ENCODE measurements around the gene GALK1.

Gene GALK1

DNA sequence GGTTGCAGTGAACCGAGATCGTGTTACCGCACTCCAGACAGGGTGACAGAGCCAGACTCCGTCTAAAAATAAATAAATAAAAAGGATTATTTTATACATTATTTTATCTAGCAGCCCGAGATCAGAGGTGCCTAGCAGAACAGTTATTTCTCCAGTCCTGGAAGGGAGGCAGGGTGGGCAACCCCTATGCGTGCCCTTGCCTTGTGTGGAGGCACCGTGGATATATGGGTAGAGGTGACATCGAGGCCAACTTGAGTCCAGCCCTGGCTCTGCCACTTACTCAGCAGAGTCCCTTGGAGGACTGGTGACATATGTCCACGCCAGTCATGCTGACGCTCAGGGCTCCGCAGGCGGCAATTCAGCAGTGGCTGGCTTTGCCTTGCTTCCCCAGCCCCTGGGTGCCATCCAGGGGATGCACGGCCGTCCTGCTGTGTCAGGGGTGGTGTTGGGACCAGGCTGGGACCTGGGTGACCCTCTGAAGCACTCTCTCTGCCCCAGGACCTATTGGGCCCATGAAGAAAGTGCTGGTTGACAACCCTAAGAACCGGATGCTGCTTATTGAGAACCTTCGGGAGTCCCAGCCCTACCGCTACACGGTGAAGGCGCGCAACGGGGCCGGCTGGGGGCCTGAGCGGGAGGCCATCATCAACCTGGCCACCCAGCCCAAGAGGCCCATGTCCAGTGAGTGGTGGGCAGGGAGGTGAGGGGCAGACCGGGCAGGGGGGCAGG lies 13.2 kb downstream of the GALK1 start:
- TF ChIP-seq, protein P1, sequence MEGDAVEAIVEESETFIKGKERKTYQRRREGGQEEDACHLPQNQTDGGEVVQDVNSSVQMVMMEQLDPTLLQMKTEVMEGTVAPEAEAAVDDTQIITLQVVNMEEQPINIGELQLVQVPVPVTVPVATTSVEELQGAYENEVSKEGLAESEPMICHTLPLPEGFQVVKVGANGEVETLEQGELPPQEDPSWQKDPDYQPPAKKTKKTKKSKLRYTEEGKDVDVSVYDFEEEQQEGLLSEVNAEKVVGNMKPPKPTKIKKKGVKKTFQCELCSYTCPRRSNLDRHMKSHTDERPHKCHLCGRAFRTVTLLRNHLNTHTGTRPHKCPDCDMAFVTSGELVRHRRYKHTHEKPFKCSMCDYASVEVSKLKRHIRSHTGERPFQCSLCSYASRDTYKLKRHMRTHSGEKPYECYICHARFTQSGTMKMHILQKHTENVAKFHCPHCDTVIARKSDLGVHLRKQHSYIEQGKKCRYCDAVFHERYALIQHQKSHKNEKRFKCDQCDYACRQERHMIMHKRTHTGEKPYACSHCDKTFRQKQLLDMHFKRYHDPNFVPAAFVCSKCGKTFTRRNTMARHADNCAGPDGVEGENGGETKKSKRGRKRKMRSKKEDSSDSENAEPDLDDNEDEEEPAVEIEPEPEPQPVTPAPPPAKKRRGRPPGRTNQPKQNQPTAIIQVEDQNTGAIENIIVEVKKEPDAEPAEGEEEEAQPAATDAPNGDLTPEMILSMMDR (IDR thresholded peaks at IDR 0.05; ENCODE audit: low read length): no peak
- no peak for TF ChIP-seq EZH2 (optimal IDR thresholded peaks at IDR 0.05; ENCODE audit: low read depth, low read length)
- no peak for TF ChIP-seq EZH2phosphoT487 (IDR thresholded peaks at IDR 0.05; ENCODE audit: low read length)
- Histone ChIP-seq H2AFZ (ENCODE audit: low read length) (no peak overlapping the region), H3K79me2 (ENCODE audit: low read length) (no peaks in the 10 kb centered on the region), H3K4me1 (ENCODE audit: low read length) (peaks cover 6% of the 10 kb centered on the region), H4K20me1 (ENCODE audit: insufficient read depth, low read length) (no peaks in the 10 kb centered on the region), H3K4me3 (ENCODE audit: low read length) (no peak overlapping the region), H3K27ac (ENCODE audit: low read length) (no peak overlapping the region), H3K9ac (ENCODE audit: low read length) (no peak overlapping the region), H3F3A (ENCODE audit: insufficient read depth, low read length) (no peaks in the 10 kb centered on the region), H3K27me3 (replicated peaks; ENCODE audit: insufficient read depth, low read length) (no peaks in the 10 kb centered on the region), H3K9me3 (replicated peaks; ENCODE audit: insufficient read depth, low read length) (no peaks in the 10 kb centered on the region), H3K4me2 (ENCODE audit: low read depth, low read length) (no peak overlapping the region), H3K9me2 (replicated peaks; ENCODE audit: insufficient read depth, low read length) (no peaks in the 10 kb centered on the region), H3K36me3 (replicated peaks; ENCODE audit: insufficient read depth, low read length) (no peaks in the 10 kb centered on the region)
- no peak for DNase-seq

DNA sequence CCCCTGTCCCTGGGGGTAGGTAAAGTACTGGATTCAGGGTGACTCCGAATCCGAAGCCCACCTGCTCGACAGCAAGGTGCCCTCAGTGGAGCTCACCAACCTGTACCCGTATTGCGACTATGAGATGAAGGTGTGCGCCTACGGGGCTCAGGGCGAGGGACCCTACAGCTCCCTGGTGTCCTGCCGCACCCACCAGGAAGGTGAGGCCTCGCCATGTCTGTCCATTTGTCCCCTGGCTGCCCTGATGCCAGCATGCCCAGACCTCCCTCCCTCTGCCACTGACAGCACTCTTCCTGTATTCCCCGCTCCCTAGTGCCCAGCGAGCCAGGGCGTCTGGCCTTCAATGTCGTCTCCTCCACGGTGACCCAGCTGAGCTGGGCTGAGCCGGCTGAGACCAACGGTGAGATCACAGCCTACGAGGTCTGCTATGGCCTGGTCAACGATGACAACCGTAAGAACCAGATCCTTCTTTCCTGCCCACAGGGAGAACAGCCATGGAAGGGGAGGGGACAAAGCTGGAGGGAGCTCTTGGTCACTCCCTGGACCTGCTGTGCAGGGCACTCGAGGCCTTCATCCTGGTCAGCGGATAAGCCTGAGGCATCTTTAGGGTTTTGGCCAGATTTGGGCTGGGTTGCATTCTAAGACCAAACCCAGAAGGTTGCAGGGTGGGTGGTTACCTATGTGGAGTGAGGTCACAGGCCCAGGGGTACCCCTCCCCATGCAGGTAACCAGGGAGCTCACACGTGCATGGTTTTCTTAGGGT lies 14.2 kb downstream of the GALK1 start:
- Histone ChIP-seq H3F3A (ENCODE audit: insufficient read depth, low read length) (no peaks in the 10 kb centered on the region), H3K9me2 (replicated peaks; ENCODE audit: insufficient read depth, low read length) (no peaks in the 10 kb centered on the region), H3K4me3 (ENCODE audit: low read length) (no peak overlapping the region), H3K79me2 (ENCODE audit: low read length) (no peaks in the 10 kb centered on the region), H3K4me2 (ENCODE audit: low read depth, low read length) (no peak overlapping the region), H3K36me3 (replicated peaks; ENCODE audit: insufficient read depth, low read length) (no peaks in the 10 kb centered on the region), H3K9ac (ENCODE audit: low read length) (no peak overlapping the region), H3K9me3 (replicated peaks; ENCODE audit: insufficient read depth, low read length) (no peaks in the 10 kb centered on the region), H3K27me3 (replicated peaks; ENCODE audit: insufficient read depth, low read length) (no peaks in the 10 kb centered on the region), H3K27ac (ENCODE audit: low read length) (no peak overlapping the region), H2AFZ (ENCODE audit: low read length) (no peak overlapping the region), H3K4me1 (ENCODE audit: low read length) (peaks cover 6% of the 10 kb centered on the region), H4K20me1 (ENCODE audit: insufficient read depth, low read length) (no peaks in the 10 kb centered on the region)
- TF ChIP-seq, protein P1 (IDR thresholded peaks at IDR 0.05; ENCODE audit: low read length): no peak
- TF ChIP-seq EZH2 (optimal IDR thresholded peaks at IDR 0.05; ENCODE audit: low read depth, low read length) (no peak), EZH2phosphoT487 (IDR thresholded peaks at IDR 0.05; ENCODE audit: low read length) (no peak)
- DNase-seq: no peak

DNA sequence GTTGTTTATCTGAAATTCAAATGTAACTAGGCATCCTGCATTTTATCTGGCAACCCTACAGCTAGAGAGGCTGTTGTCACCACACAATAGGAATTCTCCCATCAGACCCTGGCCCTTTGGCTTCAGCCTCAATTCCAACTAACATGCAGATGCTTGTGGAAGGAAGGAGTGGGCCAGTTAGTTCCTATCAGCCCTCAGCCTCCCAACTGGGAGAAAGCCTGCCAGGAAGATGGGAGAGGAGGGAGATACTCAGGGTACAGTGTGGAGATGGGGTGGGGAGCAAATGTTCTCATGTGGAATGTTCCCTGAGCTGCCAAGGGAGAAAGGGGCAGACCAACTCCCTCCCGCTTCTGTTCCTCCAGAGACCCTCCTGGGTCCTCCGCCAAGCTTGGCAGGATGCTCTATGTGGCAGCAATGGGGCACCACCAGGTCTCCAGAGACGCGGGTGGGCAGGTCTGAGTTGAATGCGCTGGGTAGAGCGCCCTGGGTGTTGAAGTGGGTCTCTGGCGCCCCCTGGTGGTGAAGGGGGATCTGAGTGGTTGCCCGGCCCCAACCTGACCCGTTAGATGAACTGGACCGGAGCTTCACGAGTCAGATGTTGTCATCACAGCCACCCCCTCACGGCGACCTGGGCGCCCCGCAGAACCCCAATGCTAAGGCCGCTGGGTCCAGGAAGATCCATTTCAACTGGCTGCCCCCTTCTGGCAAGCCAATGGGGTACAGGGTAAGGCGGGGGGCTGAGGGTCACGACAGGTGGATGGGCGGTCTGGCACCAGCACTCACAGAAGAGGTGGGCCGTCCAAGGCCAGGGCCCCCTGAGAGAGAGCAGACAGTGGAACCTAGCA lies 15.2 kb downstream of the GALK1 start:
- peak; percentile 75 for DNase-seq
- no peaks in the 10 kb centered on the region for H3K79me2 ChIP-seq (ENCODE audit: low read length)
- no peak overlapping the region for H3K4me3 ChIP-seq (ENCODE audit: low read length)
- H3K9ac ChIP-seq (ENCODE audit: low read length): no peak overlapping the region
- no peaks in the 10 kb centered on the region for H4K20me1 ChIP-seq (ENCODE audit: insufficient read depth, low read length)
- H3K27ac ChIP-seq (ENCODE audit: low read length): no peak overlapping the region
- no peaks in the 10 kb centered on the region for H3K9me3 ChIP-seq (replicated peaks; ENCODE audit: insufficient read depth, low read length)
- TF ChIP-seq EZH2 (optimal IDR thresholded peaks at IDR 0.05; ENCODE audit: low read depth, low read length) (no peak), EZH2phosphoT487 (IDR thresholded peaks at IDR 0.05; ENCODE audit: low read length) (no peak)
- TF ChIP-seq, protein P1 (IDR thresholded peaks at IDR 0.05; ENCODE audit: low read length): peak; percentile 89
- H3F3A ChIP-seq (ENCODE audit: insufficient read depth, low read length): no peaks in the 10 kb centered on the region
- peak overlapping the region; percentile 44; the same call in 1 of the 2 replicates for H2AFZ ChIP-seq (ENCODE audit: low read length)
- peak overlapping the region; percentile 33; the same call in 1 of the 2 replicates for H3K4me2 ChIP-seq (ENCODE audit: low read depth, low read length)
- no peaks in the 10 kb centered on the region for H3K36me3 ChIP-seq (replicated peaks; ENCODE audit: insufficient read depth, low read length)
- no peaks in the 10 kb centered on the region for H3K9me2 ChIP-seq (replicated peaks; ENCODE audit: insufficient read depth, low read length)
- H3K4me1 ChIP-seq (ENCODE audit: low read length): peaks cover 6% of the 10 kb centered on the region
- H3K27me3 ChIP-seq (replicated peaks; ENCODE audit: insufficient read depth, low read length): no peaks in the 10 kb centered on the region
